Endothelial cell of umbilical vein (primary cell): ENCODE results near the gene P2RY2.

Experiments used
- EZH2 ChIP-seq: IDR thresholded peaks from 2 replicates; pipeline ENCODE4 v1.6.1; 2012; ENCODE audit warnings: borderline replicate concordance, low read depth, mild to moderate bottlenecking, moderate library complexity, low read length, inconsistent platforms; ENCODE audit not compliant: severe bottlenecking
- TF ChIP-seq, protein P1 (sequence below), 2 donors: IDR thresholded peaks; 1 replicate in 1 of 2; 2 replicates in 1 of 2; pipeline ENCODE4 v1.5.1; 2011; ENCODE audit warnings: low read length in 2 of 2, mild to moderate bottlenecking in 2 of 2, moderate library complexity in 2 of 2, control low read depth in 1 of 2, inconsistent platforms in 1 of 2, low read depth in 1 of 2; ENCODE audit not compliant: insufficient read depth in 1 of 2; ENCODE audit errors: extremely low read depth in 1 of 2

DNA sequence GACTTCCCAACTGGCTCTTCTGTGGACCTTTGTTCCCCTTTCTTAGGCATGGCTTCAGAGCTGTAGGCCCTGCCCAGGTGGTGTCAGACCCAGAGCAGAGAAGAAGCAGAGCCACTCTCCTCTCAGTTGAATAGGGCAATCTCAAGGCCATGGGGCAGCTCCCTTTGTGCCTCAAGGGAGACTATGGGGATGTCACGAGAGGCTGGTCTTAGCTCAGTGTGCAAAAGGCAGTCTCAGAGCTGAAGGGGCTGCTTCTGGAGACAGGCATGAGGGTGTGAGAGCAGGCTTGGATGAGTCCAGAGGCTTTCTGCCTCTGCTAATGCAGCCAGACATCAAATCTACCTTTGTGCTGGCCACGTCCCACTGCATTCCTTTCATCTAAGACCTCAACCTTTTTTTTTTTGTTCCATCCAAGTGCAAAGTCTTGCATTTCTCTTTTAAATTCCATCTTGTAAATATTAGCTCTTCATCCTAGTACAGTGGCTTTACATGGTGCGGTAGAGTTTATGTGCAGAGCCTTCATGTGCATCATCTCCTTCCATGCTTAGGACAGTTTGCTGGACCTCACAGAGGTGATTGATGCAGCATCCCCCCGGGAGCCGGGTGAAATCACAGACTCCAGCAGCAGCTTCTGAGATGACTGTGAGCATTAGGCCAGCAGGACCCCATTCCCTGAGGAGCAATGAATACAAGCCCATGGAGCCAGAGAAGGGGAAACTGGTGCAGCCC is 41.8 kb upstream of the P2RY2 start:
- TF ChIP-seq, protein P1, sequence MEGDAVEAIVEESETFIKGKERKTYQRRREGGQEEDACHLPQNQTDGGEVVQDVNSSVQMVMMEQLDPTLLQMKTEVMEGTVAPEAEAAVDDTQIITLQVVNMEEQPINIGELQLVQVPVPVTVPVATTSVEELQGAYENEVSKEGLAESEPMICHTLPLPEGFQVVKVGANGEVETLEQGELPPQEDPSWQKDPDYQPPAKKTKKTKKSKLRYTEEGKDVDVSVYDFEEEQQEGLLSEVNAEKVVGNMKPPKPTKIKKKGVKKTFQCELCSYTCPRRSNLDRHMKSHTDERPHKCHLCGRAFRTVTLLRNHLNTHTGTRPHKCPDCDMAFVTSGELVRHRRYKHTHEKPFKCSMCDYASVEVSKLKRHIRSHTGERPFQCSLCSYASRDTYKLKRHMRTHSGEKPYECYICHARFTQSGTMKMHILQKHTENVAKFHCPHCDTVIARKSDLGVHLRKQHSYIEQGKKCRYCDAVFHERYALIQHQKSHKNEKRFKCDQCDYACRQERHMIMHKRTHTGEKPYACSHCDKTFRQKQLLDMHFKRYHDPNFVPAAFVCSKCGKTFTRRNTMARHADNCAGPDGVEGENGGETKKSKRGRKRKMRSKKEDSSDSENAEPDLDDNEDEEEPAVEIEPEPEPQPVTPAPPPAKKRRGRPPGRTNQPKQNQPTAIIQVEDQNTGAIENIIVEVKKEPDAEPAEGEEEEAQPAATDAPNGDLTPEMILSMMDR (IDR thresholded peaks at IDR 0.05; ENCODE audit: extremely low read depth in 1 of 2, insufficient read depth in 1 of 2, low read depth in 1 of 2, low read length in 2 of 2): no peak
- no peak for TF ChIP-seq EZH2
